HCT116 (cell line): ENCODE results near the gene MIR17HG. TPM values are rescaled to one million over a fixed set of nuclear protein-coding genes. Genes with fewer than 3 reads are reported as not detected.

Experiments
- ATAC-seq: fragments of 200-7000 bp; cut with Tn5 transposase; 2 replicates; pipeline ENCODE4 v1.9.1; 2020; ENCODE audit warnings: mild to moderate bottlenecking, moderate library complexity
- BruUV-seq: library from RNA; stranded (reverse); fragments of 400-500 nt; replicated peaks from 2 replicates; lab custom pipeline; 2021; lab: Mats Ljungman, UMichigan
- CTCF ChIA-PET: fragments of 300-600 bp; sonication (Branson Sonifier 250); formaldehyde crosslinking; loops from one replicate; lab custom pipeline; 2021; ENCODE audit warnings: antibody characterized with exemption; lab: Charles Lee
- POLR2A ChIA-PET: fragments of 300-600, 350-600 bp; sonication (Branson Sonifier 250); formaldehyde crosslinking; loops from one replicate; lab custom pipeline; 2021; ENCODE audit warnings: antibody characterized with exemption; lab: Charles Lee
- RAD21 ChIA-PET, 2 experiments: fragments of 300-600 bp; sonication (Branson Sonifier 250); formaldehyde crosslinking; loops; one replicate each; lab custom pipeline; 2023; ENCODE audit warnings: low total read pairs in 2 of 2; ENCODE audit not compliant: uncharacterized antibody in 2 of 2, unreplicated experiment in 2 of 2, low non-redundant PET in 1 of 2; lab: Charles Lee
- DNase-seq: peaks from one replicate; pipeline ENCODE4 v3.0.0-alpha.2; 2010; ENCODE audit warnings: low read depth, low spot score
- H2AFZ ChIP-seq: fragments of 200-600 bp; shearing (Covaris generic), sonication (generic); 2 replicates; pipeline ENCODE4 v1.6.1; 2017; ENCODE audit warnings: low read depth, mixed run types, mixed read lengths, antibody characterized with exemption, low read length; ENCODE audit not compliant: poor library complexity, severe bottlenecking
- H3K27ac ChIP-seq: 2 replicates; pipeline ENCODE4 v1.5.1; 2012; ENCODE audit warnings: low read depth, low read length
- H3K27me3 ChIP-seq: fragments of 200-600 bp; sonication (generic); 2 replicates; pipeline ENCODE4 v1.6.1; 2016; ENCODE audit warnings: mixed run types, low read length, mixed read lengths; ENCODE audit not compliant: insufficient read depth
- H3K36me3 ChIP-seq, 2 experiments: fragments of 200-500 bp in 1 of 2; fragments of 200-600 bp in 1 of 2; sonication (Bioruptor generic) in 1 of 2; sonication (generic) in 1 of 2; 2 replicates each; pipeline versions ENCODE4 v1.5.1 to v1.6.1; 2014 to 2016; ENCODE audit warnings: low read length in 2 of 2, inconsistent platforms in 1 of 2, mixed read lengths in 1 of 2, mixed run types in 1 of 2; ENCODE audit not compliant: insufficient read depth in 2 of 2, control insufficient read depth in 1 of 2
- H3K4me1 ChIP-seq, 2 experiments: fragments of 200-600 bp in 1 of 2; sonication (generic) in 1 of 2; 2 replicates each; pipeline versions ENCODE4 v1.5.1 to v1.6.1; 2012 to 2017; ENCODE audit warnings: low read length in 2 of 2, inconsistent platforms in 1 of 2, mild to moderate bottlenecking in 1 of 2, mixed read lengths in 1 of 2, mixed run types in 1 of 2, moderate library complexity in 1 of 2; ENCODE audit not compliant: insufficient read depth in 2 of 2, control insufficient read depth in 1 of 2
- H3K4me2 ChIP-seq: fragments of 200-600 bp; sonication (generic); 2 replicates; pipeline ENCODE4 v1.6.1; 2017; ENCODE audit warnings: mixed run types, low read length, mixed read lengths
- H3K4me3 ChIP-seq, 2 experiments: fragments of 200-600 bp in 1 of 2; sonication (generic) in 1 of 2; replicated peaks in 1 of 2; 2 replicates each; pipeline ENCODE4 v1.5.1; 2011 to 2016; ENCODE audit warnings: low read length in 2 of 2, control low read depth in 1 of 2, low read depth in 1 of 2, mild to moderate bottlenecking in 1 of 2, mixed read lengths in 1 of 2, mixed run types in 1 of 2
- H3K79me2 ChIP-seq: fragments of 200-600 bp; sonication (generic); 2 replicates; pipeline ENCODE4 v1.6.1; 2017; ENCODE audit warnings: mild to moderate bottlenecking, mixed run types, low read length, moderate library complexity, mixed read lengths; ENCODE audit not compliant: insufficient read depth
- H3K9ac ChIP-seq: fragments of 200-600 bp; sonication (generic); 2 replicates; pipeline ENCODE4 v1.6.1; 2016; ENCODE audit warnings: low read length, mixed read lengths
- H3K9me2 ChIP-seq: fragments of 200-600 bp; sonication (generic), shearing (Covaris generic); 2 replicates; pipeline ENCODE4 v1.6.1; 2017; ENCODE audit warnings: mixed run types, mild to moderate bottlenecking, moderate library complexity; ENCODE audit not compliant: insufficient read depth
- H3K9me3 ChIP-seq, 2 experiments: fragments of 200-500 bp in 1 of 2; fragments of 200-600 bp in 1 of 2; sonication (Bioruptor generic) in 1 of 2; sonication (generic) in 1 of 2; 2 replicates each; pipeline ENCODE4 v1.6.1; 2014 to 2017; ENCODE audit warnings: low read length in 2 of 2, mixed read lengths in 2 of 2, inconsistent platforms in 1 of 2, low read depth in 1 of 2, mild to moderate bottlenecking in 1 of 2, mixed run types in 1 of 2, moderate library complexity in 1 of 2; ENCODE audit not compliant: control insufficient read depth in 1 of 2, insufficient read depth in 1 of 2
- H4K20me1 ChIP-seq: fragments of 200-600 bp; sonication (generic), shearing (Covaris generic); 2 replicates; pipeline ENCODE4 v1.6.1; 2017; ENCODE audit warnings: mixed run types, mild to moderate bottlenecking, moderate library complexity; ENCODE audit not compliant: insufficient read depth
- ATF3 ChIP-seq: IDR thresholded peaks from 2 replicates; pipeline ENCODE4 v1.6.1; 2012
- CEBPB ChIP-seq: IDR thresholded peaks from 2 replicates; pipeline ENCODE4 v1.6.1; 2012; ENCODE audit warnings: low read depth
- CTCF ChIP-seq, 3 experiments: fragments of 200-600 bp in 1 of 3; sonication (generic) in 1 of 3; IDR thresholded peaks in 2 of 3; conservative IDR thresholded peaks in 1 of 3; 2 replicates each; pipeline ENCODE4 v1.5.1; 2012 to 2017; ENCODE audit warnings: low read depth in 2 of 3, low read length in 2 of 3, antibody characterized with exemption in 1 of 3, borderline replicate concordance in 1 of 3, control low read depth in 1 of 3, mild to moderate bottlenecking in 1 of 3, mixed read lengths in 1 of 3, mixed run types in 1 of 3, moderate library complexity in 1 of 3; ENCODE audit not compliant: insufficient read depth in 1 of 3
- EGR1 ChIP-seq: IDR thresholded peaks from 2 replicates; pipeline ENCODE4 v1.6.1; 2012; ENCODE audit warnings: low read depth
- EZH2 ChIP-seq: fragments of 200-600 bp; sonication (generic); IDR thresholded peaks from 2 replicates; pipeline ENCODE4 v1.6.1; 2017; ENCODE audit warnings: antibody characterized with exemption, mixed run types
- EZH2phosphoT487 ChIP-seq: fragments of 200-600 bp; IDR thresholded peaks from 2 replicates; pipeline ENCODE4 v1.6.1; 2018; ENCODE audit warnings: antibody characterized with exemption, borderline replicate concordance
- FOSL1 ChIP-seq: IDR thresholded peaks from 2 replicates; pipeline ENCODE4 v1.6.1; 2012; ENCODE audit warnings: low read depth
- POLR2A ChIP-seq: IDR thresholded peaks from 2 replicates; pipeline ENCODE4 v1.7.0; 2011; ENCODE audit warnings: borderline replicate concordance; ENCODE audit not compliant: insufficient read depth, insufficient read length; ENCODE audit errors: extremely low read depth
- RAD21 ChIP-seq: IDR thresholded peaks from 2 replicates; pipeline ENCODE4 v1.6.1; 2012; ENCODE audit warnings: low read depth, mild to moderate bottlenecking
- SIN3A ChIP-seq: IDR thresholded peaks from 2 replicates; pipeline ENCODE4 v1.6.1; 2012; ENCODE audit warnings: low read depth
- SP1 ChIP-seq: IDR thresholded peaks from 2 replicates; pipeline ENCODE4 v1.6.1; 2012; ENCODE audit warnings: low read depth
- SRF ChIP-seq: IDR thresholded peaks from 2 replicates; pipeline ENCODE4 v1.6.1; 2012; ENCODE audit warnings: low read depth
- YY1 ChIP-seq: IDR thresholded peaks from 2 replicates; pipeline ENCODE4 v1.6.1; 2011; ENCODE audit warnings: low read length, low read depth, moderate library complexity, mild to moderate bottlenecking; ENCODE audit not compliant: insufficient replicate concordance; ENCODE audit errors: extremely low read depth
- ZFX ChIP-seq: fragments of 450-650 bp; IDR thresholded peaks from 2 replicates; pipeline ENCODE4 v1.6.1; 2017
- intact Hi-C: fragments of 100-400 bp; cut with micrococcal nuclease; formaldehyde crosslinking; loops from 2 replicates; pipeline ENCODE4 v1.10.0; 2022
- total RNA-seq: library from RNA; stranded (reverse); gene quantifications from one replicate; pipeline ENCODE4 v1.2.1, GENCODE V29; 2021; ENCODE audit not compliant: unreplicated experiment
- TF ChIP-seq, protein P1 (sequence below): IDR thresholded peaks from 2 replicates; pipeline ENCODE4 v1.6.1; 2012; ENCODE audit warnings: low read depth

The MIR17HG gene
- total RNA-seq, 1 experiment from 2014 or later = 10.3 TPM

- Histone ChIP-seq H3K4me2 (no peak overlapping the region), H3K9me3 (no peaks in the 10 kb centered on the region), H3K36me3 (no peaks in the 10 kb centered on the region), H3K4me3 (no peak overlapping the region), H3K27ac (no peak overlapping the region), H3K4me1 (no peaks in the 10 kb centered on the region), H4K20me1 (no peaks in the 10 kb centered on the region), H3K79me2 (no peaks in the 10 kb centered on the region), H3K9ac (no peak overlapping the region), H3K27me3 (peaks cover 34% of the 10 kb centered on the region), H2AFZ (no peak overlapping the region), H3K9me2 (no peaks in the 10 kb centered on the region)
- DNase-seq = no peak
- ChIA-PET POLR2A (no interaction called here), RAD21 (no interaction called here), CTCF (no interaction called here)
- intact Hi-C loops = no loop called here
- no peak for ATAC-seq
- no peak for TF ChIP-seq CTCF (IDR thresholded peaks at IDR 0.05 in 2 of 3, conservative IDR thresholded peaks at IDR 0.05 in 1 of 3; ENCODE audit: borderline replicate concordance in 1 of 3, insufficient read depth in 1 of 3, low read depth in 2 of 3, low read length in 2 of 3)
- TF ChIP-seq EZH2phosphoT487 = no peak
- TF ChIP-seq EGR1 = no peak
- no peak for TF ChIP-seq ZFX
- no peak for TF ChIP-seq FOSL1
- no peak for TF ChIP-seq ATF3
- TF ChIP-seq CEBPB = no peak
- TF ChIP-seq YY1 = no peak
- TF ChIP-seq SIN3A = no peak
- no peak for TF ChIP-seq POLR2A
- no peak for TF ChIP-seq RAD21
- no peak for TF ChIP-seq EZH2
- TF ChIP-seq, protein P1, sequence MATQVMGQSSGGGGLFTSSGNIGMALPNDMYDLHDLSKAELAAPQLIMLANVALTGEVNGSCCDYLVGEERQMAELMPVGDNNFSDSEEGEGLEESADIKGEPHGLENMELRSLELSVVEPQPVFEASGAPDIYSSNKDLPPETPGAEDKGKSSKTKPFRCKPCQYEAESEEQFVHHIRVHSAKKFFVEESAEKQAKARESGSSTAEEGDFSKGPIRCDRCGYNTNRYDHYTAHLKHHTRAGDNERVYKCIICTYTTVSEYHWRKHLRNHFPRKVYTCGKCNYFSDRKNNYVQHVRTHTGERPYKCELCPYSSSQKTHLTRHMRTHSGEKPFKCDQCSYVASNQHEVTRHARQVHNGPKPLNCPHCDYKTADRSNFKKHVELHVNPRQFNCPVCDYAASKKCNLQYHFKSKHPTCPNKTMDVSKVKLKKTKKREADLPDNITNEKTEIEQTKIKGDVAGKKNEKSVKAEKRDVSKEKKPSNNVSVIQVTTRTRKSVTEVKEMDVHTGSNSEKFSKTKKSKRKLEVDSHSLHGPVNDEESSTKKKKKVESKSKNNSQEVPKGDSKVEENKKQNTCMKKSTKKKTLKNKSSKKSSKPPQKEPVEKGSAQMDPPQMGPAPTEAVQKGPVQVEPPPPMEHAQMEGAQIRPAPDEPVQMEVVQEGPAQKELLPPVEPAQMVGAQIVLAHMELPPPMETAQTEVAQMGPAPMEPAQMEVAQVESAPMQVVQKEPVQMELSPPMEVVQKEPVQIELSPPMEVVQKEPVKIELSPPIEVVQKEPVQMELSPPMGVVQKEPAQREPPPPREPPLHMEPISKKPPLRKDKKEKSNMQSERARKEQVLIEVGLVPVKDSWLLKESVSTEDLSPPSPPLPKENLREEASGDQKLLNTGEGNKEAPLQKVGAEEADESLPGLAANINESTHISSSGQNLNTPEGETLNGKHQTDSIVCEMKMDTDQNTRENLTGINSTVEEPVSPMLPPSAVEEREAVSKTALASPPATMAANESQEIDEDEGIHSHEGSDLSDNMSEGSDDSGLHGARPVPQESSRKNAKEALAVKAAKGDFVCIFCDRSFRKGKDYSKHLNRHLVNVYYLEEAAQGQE = no peak
- TF ChIP-seq SP1 = no peak
- no peak for TF ChIP-seq SRF
- BruUV-seq = no TSS peak
Measured at GRCh38 chr13:91323349-91323748, 24.1 kb upstream of the MIR17HG start.
